HEK293 (cell line): ENCODE data around the gene VPS13D.
"Not testable (repeated sequence)": the region's sequence is repeated elsewhere in the genome, so short reads cannot be mapped to it uniquely, and the experiment has no call there.

ENCODE experiments used
- CTCF ChIA-PET: fragments of 350-600 bp; formaldehyde crosslinking; extraction: SDS; loops from one replicate; lab custom pipeline; 2021; ENCODE audit warnings: antibody characterized with exemption; lab: Yijun Ruan, JAX
- POLR2A ChIA-PET: fragments of 300-600 bp; formaldehyde crosslinking; extraction: SDS; loops from one replicate; lab custom pipeline; 2020; ENCODE audit warnings: antibody characterized with exemption, inconsistent platforms; lab: Yijun Ruan, JAX
- H3K27ac ChIP-seq: fragments of 200-500 bp; sonication (Bioruptor generic); 2 replicates; pipeline ENCODE4 v1.5.1; 2014; ENCODE audit warnings: low read depth, low read length, control low read depth, inconsistent platforms; ENCODE audit errors: extremely low read depth
- H3K36me3 ChIP-seq, 2 experiments: fragments of 200-500 bp in 1 of 2; sonication (Bioruptor generic) in 1 of 2; 1 replicate in 1 of 2; 2 replicates in 1 of 2; pipeline ENCODE4 v1.5.1; 2014 to 2017; ENCODE audit warnings: inconsistent platforms in 2 of 2, low read length in 2 of 2; ENCODE audit not compliant: control insufficient read depth in 2 of 2, insufficient read depth in 1 of 2
- H3K4me1 ChIP-seq: fragments of 200-500 bp; sonication (Bioruptor generic); 2 replicates; pipeline ENCODE4 v1.5.1; 2014; ENCODE audit warnings: mild to moderate bottlenecking, low read length, inconsistent platforms; ENCODE audit not compliant: control insufficient read depth, insufficient read depth
- H3K4me3 ChIP-seq: 2 replicates; pipeline ENCODE4 v1.5.1; 2011; ENCODE audit warnings: low read depth, mild to moderate bottlenecking, control low read depth, low read length, moderate library complexity
- H3K9me3 ChIP-seq: fragments of 200-500 bp; sonication (Bioruptor generic); 2 replicates; pipeline ENCODE4 v1.5.1; 2014; ENCODE audit warnings: low read depth, low read length, inconsistent platforms; ENCODE audit not compliant: control insufficient read depth, insufficient read depth
- BCL11B ChIP-seq: fragments of 450-650 bp; formaldehyde crosslinking; IDR thresholded peaks from 2 replicates; pipeline ENCODE4 v1.5.1; 2016; ENCODE audit warnings: low read depth, missing biosample characterization, missing genetic modification characterization
- BCL6B ChIP-seq: fragments of 450-650 bp; formaldehyde crosslinking; IDR thresholded peaks from 2 replicates; pipeline ENCODE4 v1.5.1; 2017; ENCODE audit warnings: missing biosample characterization, missing genetic modification characterization
- GFI1B ChIP-seq: fragments of 450-650 bp; formaldehyde crosslinking; IDR thresholded peaks from 2 replicates; pipeline ENCODE4 v1.5.1; 2016; ENCODE audit warnings: missing biosample characterization, missing genetic modification characterization
- GLIS2 ChIP-seq: fragments of 450-650 bp; formaldehyde crosslinking; IDR thresholded peaks from 2 replicates; pipeline ENCODE4 v1.5.1; 2016; ENCODE audit warnings: missing biosample characterization, missing genetic modification characterization
- KLF10 ChIP-seq: fragments of 450-650 bp; IDR thresholded peaks from 2 replicates; pipeline ENCODE4 v1.5.1; 2018; ENCODE audit warnings: missing biosample characterization, mild to moderate bottlenecking, missing genetic modification characterization
- PRDM1 ChIP-seq: fragments of 450-650 bp; formaldehyde crosslinking; IDR thresholded peaks from 2 replicates; pipeline ENCODE4; 2016; ENCODE audit warnings: missing biosample characterization, missing genetic modification characterization
- SCRT1 ChIP-seq: fragments of 450-650 bp; formaldehyde crosslinking; IDR thresholded peaks from 2 replicates; pipeline ENCODE4 v1.5.1; 2016; ENCODE audit warnings: missing biosample characterization, missing genetic modification characterization, borderline replicate concordance
- SETDB1 ChIP-seq: IDR thresholded peaks from one replicate; pipeline ENCODE4 v1.6.1; 2017; ENCODE audit warnings: mild to moderate bottlenecking, low read length, moderate library complexity, mixed read lengths; ENCODE audit not compliant: insufficient read length
- ZNF121 ChIP-seq: fragments of 450-650 bp; formaldehyde crosslinking; IDR thresholded peaks from 2 replicates; pipeline ENCODE4 v1.5.1; 2016; ENCODE audit warnings: missing biosample characterization, missing genetic modification characterization
- ZNF133 ChIP-seq: fragments of 450-650 bp; formaldehyde crosslinking; IDR thresholded peaks from 2 replicates; pipeline ENCODE4 v1.5.1; 2016; ENCODE audit warnings: missing biosample characterization, missing genetic modification characterization
- ZNF24 ChIP-seq: fragments of 450-650 bp; formaldehyde crosslinking; IDR thresholded peaks from 2 replicates; pipeline ENCODE4 v1.5.1; 2016; ENCODE audit warnings: missing biosample characterization, missing genetic modification characterization
- ZNF266 ChIP-seq: fragments of 450-650 bp; formaldehyde crosslinking; IDR thresholded peaks from 2 replicates; pipeline ENCODE4 v1.5.1; 2016; ENCODE audit warnings: missing biosample characterization, missing genetic modification characterization, low read depth
- ZNF302 ChIP-seq: fragments of 450-650 bp; formaldehyde crosslinking; IDR thresholded peaks from 2 replicates; pipeline ENCODE4 v1.5.1; 2016; ENCODE audit warnings: missing biosample characterization, missing genetic modification characterization, low read depth
- ZNF341 ChIP-seq: fragments of 450-650 bp; formaldehyde crosslinking; IDR thresholded peaks from 2 replicates; pipeline ENCODE4; 2016; ENCODE audit warnings: low read depth, missing biosample characterization, missing genetic modification characterization
- ZNF433 ChIP-seq: fragments of 450-650 bp; formaldehyde crosslinking; IDR thresholded peaks from 2 replicates; pipeline ENCODE4 v1.5.1; 2016; ENCODE audit warnings: missing biosample characterization, missing genetic modification characterization, low read depth
- ZNF548 ChIP-seq: fragments of 450-650 bp; formaldehyde crosslinking; IDR thresholded peaks from 2 replicates; pipeline ENCODE4 v1.5.1; 2016; ENCODE audit warnings: missing biosample characterization, missing genetic modification characterization
- ZNF610 ChIP-seq: fragments of 450-650 bp; formaldehyde crosslinking; IDR thresholded peaks from 2 replicates; pipeline ENCODE4 v1.5.1; 2016; ENCODE audit warnings: missing biosample characterization, missing genetic modification characterization, borderline replicate concordance
- ZNF621 ChIP-seq: fragments of 450-650 bp; formaldehyde crosslinking; IDR thresholded peaks from 2 replicates; pipeline ENCODE4 v1.5.1; 2017; ENCODE audit warnings: missing biosample characterization, missing genetic modification characterization
- ZNF843 ChIP-seq: fragments of 450-650 bp; formaldehyde crosslinking; IDR thresholded peaks from 2 replicates; pipeline ENCODE4 v1.5.1; 2016; ENCODE audit warnings: missing biosample characterization, missing genetic modification characterization
- TF ChIP-seq, protein P1 (sequence below): fragments of 450-650 bp; formaldehyde crosslinking; IDR thresholded peaks from 2 replicates; pipeline ENCODE4 v1.5.1; 2016; ENCODE audit warnings: missing biosample characterization, missing genetic modification characterization
- TF ChIP-seq, protein P2 (sequence below): fragments of 450-650 bp; formaldehyde crosslinking; IDR thresholded peaks from 2 replicates; pipeline ENCODE4 v1.5.1; 2017; ENCODE audit warnings: missing biosample characterization, missing genetic modification characterization

The VPS13D gene

GRCh38 chr1:12387641-12388040 is 157.8 kb downstream of the VPS13D start:
- ChIA-PET CTCF (no interaction called here), POLR2A (no interaction called here)
- no peaks in the 10 kb centered on the region for H3K4me1 ChIP-seq
- H3K27ac ChIP-seq = no peak overlapping the region
- TF ChIP-seq ZNF341 (tag by site-specific recombination) = no peak
- TF ChIP-seq ZNF548 (tag by site-specific recombination) = no peak
- TF ChIP-seq BCL6B = no peak
- TF ChIP-seq ZNF133 (tag by site-specific recombination) = peak; percentile 44
- TF ChIP-seq ZNF621 (tag by site-specific recombination) = no peak
- peak; percentile 82 for TF ChIP-seq SETDB1
- 0 out of 2 replicates have a peak, but pooled peaks have one; percentile 33 for TF ChIP-seq ZNF610 (tag by site-specific recombination)
- TF ChIP-seq ZNF433 = no peak
- TF ChIP-seq SCRT1 = no peak
- TF ChIP-seq ZNF302 (tag by site-specific recombination) = no peak
- H3K36me3 ChIP-seq = peaks cover 19 to 81% of the 10 kb centered on the region in 2 experiments
- H3K4me3 ChIP-seq = no peak overlapping the region
- no peaks in the 10 kb centered on the region for H3K9me3 ChIP-seq

- H3K4me1 ChIP-seq, H3K9me3 ChIP-seq, POLR2A ChIA-PET, H3K4me3 ChIP-seq, CTCF ChIA-PET, H3K27ac ChIP-seq: not testable (repeated sequence)
- peaks cover 12 to 68% of the 10 kb centered on the region in 2 experiments; a peak in 2 of 3 replicates for H3K36me3 ChIP-seq
Observed at GRCh38 chr1:12390296-12390695, 160.5 kb downstream of the VPS13D start.

DNA sequence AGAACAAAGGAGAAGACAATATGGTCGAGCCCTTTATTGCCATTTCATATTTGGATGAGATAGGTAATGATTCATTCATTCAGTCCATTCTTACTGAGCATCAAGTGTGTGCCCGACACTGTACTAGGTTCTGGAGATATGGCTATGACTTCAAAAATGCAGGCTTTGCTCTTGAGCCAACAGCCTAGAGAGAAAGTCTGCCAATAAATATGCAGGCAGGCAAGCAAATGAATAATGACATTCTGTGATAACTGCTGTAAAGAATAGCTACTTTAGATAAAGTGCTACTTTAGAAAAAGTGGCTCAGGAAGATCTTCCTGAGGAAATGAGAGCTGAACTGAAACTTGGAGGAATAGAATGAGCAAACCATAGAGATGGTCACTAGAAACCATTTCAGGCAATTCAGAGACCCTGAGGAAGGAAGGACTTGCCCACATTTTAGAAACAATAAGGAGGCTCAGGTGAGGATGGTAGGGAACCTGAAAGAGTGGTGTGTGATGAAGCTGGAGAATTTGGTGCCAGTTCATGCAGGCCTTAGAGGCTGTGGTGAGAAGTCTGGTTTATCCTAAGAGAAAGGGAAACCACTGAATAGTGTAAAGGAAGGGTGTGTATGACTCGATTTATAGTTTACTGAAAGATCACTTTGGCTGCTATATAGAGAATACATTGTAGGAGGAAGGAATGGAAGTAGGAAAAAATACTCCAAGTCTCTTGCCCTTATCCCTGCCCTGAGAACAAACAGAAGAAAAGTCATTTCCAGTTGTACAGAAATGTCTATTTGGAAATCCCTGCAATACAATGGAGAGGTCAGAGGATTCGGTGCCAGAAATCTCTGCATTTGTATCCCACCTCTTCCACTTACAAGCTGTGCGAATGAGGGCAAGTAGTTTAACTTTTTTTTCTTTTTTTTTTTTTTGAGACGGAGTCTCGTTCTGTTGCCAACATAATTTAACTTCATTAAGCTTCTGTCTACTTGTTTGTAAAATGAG is 167.9 kb downstream of the VPS13D start:
- Histone ChIP-seq H3K36me3 (peaks cover 0 to 38% of the 10 kb centered on the region in 2 experiments; a peak in 2 of 3 replicates), H3K27ac (no peak overlapping the region), H3K9me3 (no peaks in the 10 kb centered on the region), H3K4me3 (no peak overlapping the region), H3K4me1 (no peaks in the 10 kb centered on the region)
- CTCF ChIA-PET = no interaction called here
- TF ChIP-seq ZNF121 (tag by site-specific recombination) = no peak
- TF ChIP-seq GLIS2 (tag by site-specific recombination) = no peak
- no peak for TF ChIP-seq ZNF266 (tag by site-specific recombination)
- TF ChIP-seq BCL11B (tag by site-specific recombination) = no peak
- TF ChIP-seq, protein P1, sequence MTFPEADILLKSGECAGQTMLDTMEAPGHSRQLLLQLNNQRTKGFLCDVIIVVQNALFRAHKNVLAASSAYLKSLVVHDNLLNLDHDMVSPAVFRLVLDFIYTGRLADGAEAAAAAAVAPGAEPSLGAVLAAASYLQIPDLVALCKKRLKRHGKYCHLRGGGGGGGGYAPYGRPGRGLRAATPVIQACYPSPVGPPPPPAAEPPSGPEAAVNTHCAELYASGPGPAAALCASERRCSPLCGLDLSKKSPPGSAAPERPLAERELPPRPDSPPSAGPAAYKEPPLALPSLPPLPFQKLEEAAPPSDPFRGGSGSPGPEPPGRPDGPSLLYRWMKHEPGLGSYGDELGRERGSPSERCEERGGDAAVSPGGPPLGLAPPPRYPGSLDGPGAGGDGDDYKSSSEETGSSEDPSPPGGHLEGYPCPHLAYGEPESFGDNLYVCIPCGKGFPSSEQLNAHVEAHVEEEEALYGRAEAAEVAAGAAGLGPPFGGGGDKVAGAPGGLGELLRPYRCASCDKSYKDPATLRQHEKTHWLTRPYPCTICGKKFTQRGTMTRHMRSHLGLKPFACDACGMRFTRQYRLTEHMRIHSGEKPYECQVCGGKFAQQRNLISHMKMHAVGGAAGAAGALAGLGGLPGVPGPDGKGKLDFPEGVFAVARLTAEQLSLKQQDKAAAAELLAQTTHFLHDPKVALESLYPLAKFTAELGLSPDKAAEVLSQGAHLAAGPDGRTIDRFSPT (tag by site-specific recombination) = no peak
- no peak for TF ChIP-seq KLF10 (tag by site-specific recombination)
- no peak for TF ChIP-seq ZNF548 (tag by site-specific recombination)
- TF ChIP-seq ZNF843 (tag by site-specific recombination) = no peak
- TF ChIP-seq, protein P2, sequence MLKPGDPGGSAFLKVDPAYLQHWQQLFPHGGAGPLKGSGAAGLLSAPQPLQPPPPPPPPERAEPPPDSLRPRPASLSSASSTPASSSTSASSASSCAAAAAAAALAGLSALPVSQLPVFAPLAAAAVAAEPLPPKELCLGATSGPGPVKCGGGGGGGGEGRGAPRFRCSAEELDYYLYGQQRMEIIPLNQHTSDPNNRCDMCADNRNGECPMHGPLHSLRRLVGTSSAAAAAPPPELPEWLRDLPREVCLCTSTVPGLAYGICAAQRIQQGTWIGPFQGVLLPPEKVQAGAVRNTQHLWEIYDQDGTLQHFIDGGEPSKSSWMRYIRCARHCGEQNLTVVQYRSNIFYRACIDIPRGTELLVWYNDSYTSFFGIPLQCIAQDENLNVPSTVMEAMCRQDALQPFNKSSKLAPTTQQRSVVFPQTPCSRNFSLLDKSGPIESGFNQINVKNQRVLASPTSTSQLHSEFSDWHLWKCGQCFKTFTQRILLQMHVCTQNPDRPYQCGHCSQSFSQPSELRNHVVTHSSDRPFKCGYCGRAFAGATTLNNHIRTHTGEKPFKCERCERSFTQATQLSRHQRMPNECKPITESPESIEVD = no peak
- TF ChIP-seq GFI1B (tag by site-specific recombination) = no peak
- no peak for TF ChIP-seq ZNF24 (tag by site-specific recombination)
- no peak for TF ChIP-seq PRDM1 (tag by site-specific recombination)
- POLR2A ChIA-PET = no interaction called here
